Smooth muscle cell (in vitro differentiated cells): Measurements from ENCODE around the gene GTF3C5. TPM values are rescaled to one million over a fixed set of nuclear protein-coding genes. Genes with fewer than 3 reads are reported as not detected.

Experiments used
- DNase-seq: peaks from one replicate; lab custom pipeline; 2025; ENCODE audit not compliant: unreplicated experiment; lab: John Stamatoyannopoulos, UW
- H2AFZ ChIP-seq: fragments of 200-600 bp; sonication (generic); 2 replicates; pipeline ENCODE4 v1.6.0; 2016; ENCODE audit warnings: antibody characterized with exemption, low read depth, mild to moderate bottlenecking
- H3F3A ChIP-seq: fragments of 200-600 bp; sonication (generic); 2 replicates; pipeline ENCODE4 v1.6.0; 2017; ENCODE audit warnings: antibody characterized with exemption, low read depth
- H3K27ac ChIP-seq: fragments of 200-600 bp; sonication (generic); 2 replicates; pipeline ENCODE4 v1.5.1; 2016; ENCODE audit warnings: low read depth, mild to moderate bottlenecking
- H3K27me3 ChIP-seq: fragments of 200-600 bp; sonication (generic); 2 replicates; pipeline ENCODE4 v1.6.1; 2016; ENCODE audit warnings: low read depth, mild to moderate bottlenecking
- H3K36me3 ChIP-seq: fragments of 200-600 bp; sonication (generic); 2 replicates; pipeline ENCODE4 v1.5.1; 2016; ENCODE audit warnings: low read depth
- H3K4me1 ChIP-seq: fragments of 200-600 bp; sonication (generic); 2 replicates; pipeline ENCODE4 v1.5.1; 2016; ENCODE audit warnings: low read depth
- H3K4me2 ChIP-seq: fragments of 200-600 bp; sonication (generic); 2 replicates; pipeline ENCODE4 v1.6.0; 2016; ENCODE audit warnings: mild to moderate bottlenecking
- H3K4me3 ChIP-seq: fragments of 200-600 bp; sonication (generic); 2 replicates; pipeline ENCODE4 v1.5.1; 2016; ENCODE audit warnings: mild to moderate bottlenecking
- H3K79me2 ChIP-seq: fragments of 200-600 bp; sonication (generic); 2 replicates; pipeline ENCODE4 v1.6.0; 2016; ENCODE audit warnings: low read depth, mild to moderate bottlenecking
- H3K9ac ChIP-seq: fragments of 200-600 bp; sonication (generic); 2 replicates; pipeline ENCODE4 v1.6.0; 2016; ENCODE audit warnings: low read depth
- H3K9me3 ChIP-seq: fragments of 200-600 bp; sonication (generic); replicated peaks from 2 replicates; pipeline ENCODE4 v1.5.1; 2016; ENCODE audit warnings: low read depth
- H4K20me1 ChIP-seq: fragments of 200-600 bp; sonication (generic); 2 replicates; pipeline ENCODE4 v1.6.0; 2016; ENCODE audit warnings: low read depth
- CTCF ChIP-seq: fragments of 200-600 bp; sonication (generic); IDR thresholded peaks from 2 replicates; pipeline ENCODE4 v1.5.1; 2017; ENCODE audit warnings: borderline replicate concordance, mild to moderate bottlenecking, antibody characterized with exemption; ENCODE audit not compliant: insufficient read depth, poor library complexity, severe bottlenecking
- WGBS: methylation state at CpG from one replicate; pipeline ENCODE4 v1.1.7; 2016; ENCODE audit warnings: low lambda C conversion rate; 5-methylcytosine and 5-hydroxymethylcytosine counted together
- polyA plus RNA-seq: library from polyadenylated mRNA; unstranded; fragments of >200 nt; fragmentation: Nextera tagmentation; extraction: Ambion mirVana; gene quantifications from 2 replicates; pipeline ENCODE4 v1.2.1, GENCODE V29; 2016
- total RNA-seq: library from RNA; depleted of rRNA; stranded (reverse); fragments of >200 nt; gene quantifications from 2 replicates; pipeline ENCODE4 v1.2.3, GENCODE V29; 2014

Gene GTF3C5
- total and polyA plus RNA-seq, 2 experiments from 2014 or later, result 44.2 to 59.0 TPM

GRCh38 chr9:133057006-133057405 is 26.2 kb downstream of the GTF3C5 start:
- WGBS, result 94% methylated on average over 8 of the region's 8 CpGs
- Histone ChIP-seq H3K9me3 (no peaks in the 10 kb centered on the region), H3F3A (no peaks in the 10 kb centered on the region), H3K9ac (no peak overlapping the region), H3K79me2 (no peaks in the 10 kb centered on the region), H3K27ac (no peak overlapping the region), H2AFZ (no peak overlapping the region), H3K27me3 (no peaks in the 10 kb centered on the region), H4K20me1 (no peaks in the 10 kb centered on the region), H3K4me1 (peaks cover 15% of the 10 kb centered on the region), H3K4me3 (no peak overlapping the region), H3K36me3 (no peaks in the 10 kb centered on the region), H3K4me2 (no peak overlapping the region)
- TF ChIP-seq CTCF, result no peak
- DNase-seq, result no peak

- Histone ChIP-seq H3F3A (no peaks in the 10 kb centered on the region), H3K9me3 (no peaks in the 10 kb centered on the region), H3K27ac (no peak overlapping the region), H3K4me3 (no peak overlapping the region), H4K20me1 (no peaks in the 10 kb centered on the region), H3K4me1 (peaks cover 15% of the 10 kb centered on the region), H3K36me3 (no peaks in the 10 kb centered on the region), H3K27me3 (no peaks in the 10 kb centered on the region), H3K4me2 (no peak overlapping the region), H2AFZ (no peak overlapping the region), H3K9ac (no peak overlapping the region), H3K79me2 (no peaks in the 10 kb centered on the region)
- DNase-seq, result no peak
- WGBS, result 96% methylated on average over 12 of the region's 12 CpGs
- no peak for TF ChIP-seq CTCF
These were observed 26.8 kb downstream of the GTF3C5 start for GRCh38 chr9:133057553-133057952.

- no peak overlapping the region for H3K27ac ChIP-seq
- 97% methylated on average over 7 of the region's 7 CpGs for WGBS
- no peak for TF ChIP-seq CTCF
These were observed 27.3 kb downstream of the GTF3C5 start for GRCh38 chr9:133058071-133058470.

GRCh38 chr9:133058550-133059320 is 27.9 kb downstream of the GTF3C5 start:
- Histone ChIP-seq H3F3A (no peaks in the 10 kb centered on the region), H3K4me3 (no peak overlapping the region), H3K79me2 (no peaks in the 10 kb centered on the region), H2AFZ (no peak overlapping the region), H4K20me1 (no peaks in the 10 kb centered on the region), H3K4me2 (no peak overlapping the region), H3K9me3 (no peaks in the 10 kb centered on the region), H3K27me3 (no peaks in the 10 kb centered on the region), H3K36me3 (no peaks in the 10 kb centered on the region), H3K9ac (no peak overlapping the region), H3K27ac (no peak overlapping the region), H3K4me1 (peaks cover 15% of the 10 kb centered on the region)
- no peak for TF ChIP-seq CTCF
- 94% methylated on average over 12 of the region's 12 CpGs for WGBS
- no peak for DNase-seq

More at GRCh38 chr9:133058071-133058470, 27.3 kb downstream of the GTF3C5 start:
- H4K20me1 ChIP-seq, result no peaks in the 10 kb centered on the region
- no peaks in the 10 kb centered on the region for H3F3A ChIP-seq
- no peaks in the 10 kb centered on the region for H3K9me3 ChIP-seq
- H3K4me3 ChIP-seq, result no peak overlapping the region
- DNase-seq, result no peak
- H3K36me3 ChIP-seq, result no peaks in the 10 kb centered on the region
- H3K4me2 ChIP-seq, result no peak overlapping the region
- peaks cover 15% of the 10 kb centered on the region for H3K4me1 ChIP-seq
- H2AFZ ChIP-seq, result no peak overlapping the region
- H3K9ac ChIP-seq, result no peak overlapping the region
- no peaks in the 10 kb centered on the region for H3K27me3 ChIP-seq
- no peaks in the 10 kb centered on the region for H3K79me2 ChIP-seq
